ENCODE data around the gene FAM9A.
A peak's percentile ranks its signal among the peaks of the same experiment; 100 is the strongest.

Gene FAM9A

GRCh38 chrX:8823698-8824097, 22.5 kb upstream of the FAM9A start:
- Histone ChIP-seq H3K9me3 (ENCODE audit: control extremely low read depth in 1 of 5, control insufficient read depth in 4 of 5, insufficient read depth in 2 of 5, low read depth in 1 of 5, low read length in 4 of 5) (no peaks in the 10 kb centered on the region), H3K36me3 (ENCODE audit: control insufficient read depth in 4 of 4, insufficient read depth in 4 of 4, low read length in 3 of 4) (no peaks in the 10 kb centered on the region), H3K27ac (ENCODE audit: insufficient read depth in 1 of 2, low read depth in 1 of 2, low read length in 2 of 2, poor library complexity in 1 of 2, severe bottlenecking in 2 of 2) (no peak overlapping the region), H3K27me3 (replicated peaks in 2 of 5; ENCODE audit: control insufficient read depth in 4 of 5, insufficient read depth in 5 of 5, low read length in 4 of 5) (peaks cover 0 to 4% (median 0%) of the 10 kb centered on the region in 5 experiments), H3K4me3 (ENCODE audit: control insufficient read depth in 1 of 7, extremely low read depth in 1 of 7, insufficient read depth in 4 of 7, low read depth in 2 of 7, low read length in 6 of 7) (no peak overlapping the region), H3K4me1 (ENCODE audit: control extremely low read depth in 1 of 4, control insufficient read depth in 4 of 4, insufficient read depth in 4 of 4, low read length in 3 of 4) (no peaks in the 10 kb centered on the region)
- WGBS (ENCODE audit: insufficient coverage) = no CpG with 5 or more reads among the region's 1 CpG
- POLR2A ChIA-PET = no interaction called here
- DNase-seq = no peak
- CTCF ChIA-PET = no interaction called here

DNA sequence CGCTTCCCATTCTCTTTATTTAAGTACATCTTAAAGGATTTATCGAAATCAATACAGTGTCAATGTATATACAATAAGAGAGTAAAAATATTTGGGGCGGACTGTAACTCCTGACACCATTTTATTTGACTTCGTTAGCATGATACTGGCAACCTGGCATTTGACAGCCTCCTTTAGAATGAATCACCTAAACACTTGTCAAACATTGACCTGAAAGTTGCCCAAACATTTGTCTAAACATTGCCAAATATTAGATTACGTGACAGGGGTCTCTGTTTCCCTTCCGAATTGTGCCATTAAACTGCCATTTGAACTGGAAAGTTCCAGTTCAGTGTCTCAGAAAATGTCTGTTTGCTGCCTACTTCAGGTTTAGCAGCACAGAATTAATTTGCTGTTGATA, 20.8 kb upstream of the FAM9A start:
- Histone ChIP-seq H3K36me3 (ENCODE audit: control insufficient read depth in 4 of 4, insufficient read depth in 4 of 4, low read length in 3 of 4) (no peaks in the 10 kb centered on the region), H3K4me1 (ENCODE audit: control extremely low read depth in 1 of 4, control insufficient read depth in 4 of 4, insufficient read depth in 4 of 4, low read length in 3 of 4) (no peaks in the 10 kb centered on the region), H3K4me3 (ENCODE audit: control insufficient read depth in 1 of 7, extremely low read depth in 1 of 7, insufficient read depth in 4 of 7, low read depth in 2 of 7, low read length in 6 of 7) (no peak overlapping the region), H3K9me3 (ENCODE audit: control extremely low read depth in 1 of 5, control insufficient read depth in 4 of 5, insufficient read depth in 2 of 5, low read depth in 1 of 5, low read length in 4 of 5) (no peaks in the 10 kb centered on the region), H3K27ac (ENCODE audit: insufficient read depth in 1 of 2, low read depth in 1 of 2, low read length in 2 of 2, poor library complexity in 1 of 2, severe bottlenecking in 2 of 2) (no peak overlapping the region), H3K27me3 (replicated peaks in 2 of 5; ENCODE audit: control insufficient read depth in 4 of 5, insufficient read depth in 5 of 5, low read length in 4 of 5) (peaks cover 0 to 4% (median 0%) of the 10 kb centered on the region in 5 experiments)
- 94% methylated on average over 4 of the region's 6 CpGs for WGBS (ENCODE audit: insufficient coverage)
- POLR2A ChIA-PET = no interaction called here
- no peak for DNase-seq
- CTCF ChIA-PET = no interaction called here

DNA sequence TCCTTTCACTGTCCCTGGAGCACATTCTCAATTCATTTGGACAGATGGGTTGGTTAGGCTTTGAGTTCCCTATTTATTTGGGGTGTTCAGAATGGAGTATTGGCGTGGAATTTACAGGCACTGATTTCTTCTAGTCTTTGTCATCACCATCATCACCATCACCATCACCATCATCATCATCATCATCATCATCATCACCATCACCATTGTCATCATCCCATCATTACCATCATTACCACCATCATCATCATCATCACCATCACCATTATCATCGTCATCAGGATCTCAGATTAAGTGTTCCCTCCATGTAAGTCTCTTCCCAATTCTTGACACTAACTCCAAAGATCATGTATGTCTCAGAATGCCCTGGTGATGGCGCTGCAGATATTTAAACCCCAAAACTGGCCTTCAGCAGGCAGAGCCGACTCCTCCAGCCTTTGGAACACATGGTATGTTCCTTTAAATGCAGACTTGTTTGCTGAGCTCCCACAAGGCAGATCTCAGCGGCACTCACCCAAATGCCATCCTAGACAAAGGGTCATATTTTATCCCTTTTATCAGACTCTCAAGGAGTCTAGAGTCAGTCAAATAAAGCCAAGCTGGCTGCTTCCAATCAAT, 19.8 kb upstream of the FAM9A start:
- no peak overlapping the region for H3K4me3 ChIP-seq (ENCODE audit: control insufficient read depth in 1 of 7, extremely low read depth in 1 of 7, insufficient read depth in 4 of 7, low read depth in 2 of 7, low read length in 6 of 7)
- no peaks in the 10 kb centered on the region for H3K9me3 ChIP-seq (ENCODE audit: control extremely low read depth in 1 of 5, control insufficient read depth in 4 of 5, insufficient read depth in 2 of 5, low read depth in 1 of 5, low read length in 4 of 5)
- no peaks in the 10 kb centered on the region for H3K36me3 ChIP-seq (ENCODE audit: control insufficient read depth in 4 of 4, insufficient read depth in 4 of 4, low read length in 3 of 4)
- CTCF ChIA-PET = no interaction called here
- no peak overlapping the region for H3K27ac ChIP-seq (ENCODE audit: insufficient read depth in 1 of 2, low read depth in 1 of 2, low read length in 2 of 2, poor library complexity in 1 of 2, severe bottlenecking in 2 of 2)
- no peaks in the 10 kb centered on the region for H3K4me1 ChIP-seq (ENCODE audit: control extremely low read depth in 1 of 4, control insufficient read depth in 4 of 4, insufficient read depth in 4 of 4, low read length in 3 of 4)
- POLR2A ChIA-PET = no interaction called here
- peaks cover 0 to 4% (median 0%) of the 10 kb centered on the region in 5 experiments for H3K27me3 ChIP-seq (replicated peaks in 2 of 5; ENCODE audit: control insufficient read depth in 4 of 5, insufficient read depth in 5 of 5, low read length in 4 of 5)
- DNase-seq = no peak
- WGBS (ENCODE audit: insufficient coverage) = 33% methylated on average over 4 of the region's 5 CpGs

GRCh38 chrX:8815460-8816065, 14.4 kb upstream of the FAM9A start:
- H3K4me1 ChIP-seq (ENCODE audit: control extremely low read depth in 1 of 4, control insufficient read depth in 4 of 4, insufficient read depth in 4 of 4, low read length in 3 of 4) = no peaks in the 10 kb centered on the region
- H3K36me3 ChIP-seq (ENCODE audit: control insufficient read depth in 4 of 4, insufficient read depth in 4 of 4, low read length in 3 of 4) = no peaks in the 10 kb centered on the region
- H3K27ac ChIP-seq (ENCODE audit: insufficient read depth in 1 of 2, low read depth in 1 of 2, low read length in 2 of 2, poor library complexity in 1 of 2, severe bottlenecking in 2 of 2) = no peak overlapping the region
- ChIA-PET POLR2A (no interaction called here), CTCF (interaction anchor here (0.8 to 1.8 kb wide), 6 partner anchors 64 to 895 kb away, joined by 3 to 6 read pairs (median 4); no protein-coding TSS in a partner anchor)
- H3K9me3 ChIP-seq (ENCODE audit: control extremely low read depth in 1 of 5, control insufficient read depth in 4 of 5, insufficient read depth in 2 of 5, low read depth in 1 of 5, low read length in 4 of 5) = no peaks in the 10 kb centered on the region
- H3K27me3 ChIP-seq (replicated peaks in 2 of 5; ENCODE audit: control insufficient read depth in 4 of 5, insufficient read depth in 5 of 5, low read length in 4 of 5) = peaks cover 0 to 1% (median 0%) of the 10 kb centered on the region in 5 experiments
- peak; percentile 24 to 63 (median 50) for DNase-seq
- no peak overlapping the region for H3K4me3 ChIP-seq (ENCODE audit: control insufficient read depth in 1 of 7, extremely low read depth in 1 of 7, insufficient read depth in 4 of 7, low read depth in 2 of 7, low read length in 6 of 7)

- no peak overlapping the region for H3K27ac ChIP-seq (ENCODE audit: insufficient read depth in 1 of 2, low read depth in 1 of 2, low read length in 2 of 2, poor library complexity in 1 of 2, severe bottlenecking in 2 of 2)
- no peaks in the 10 kb centered on the region for H3K9me3 ChIP-seq (ENCODE audit: control extremely low read depth in 1 of 5, control insufficient read depth in 4 of 5, insufficient read depth in 2 of 5, low read depth in 1 of 5, low read length in 4 of 5)
- no peaks in the 10 kb centered on the region for H3K4me1 ChIP-seq (ENCODE audit: control extremely low read depth in 1 of 4, control insufficient read depth in 4 of 4, insufficient read depth in 4 of 4, low read length in 3 of 4)
- ChIA-PET POLR2A (no interaction called here), CTCF (interaction anchor here (0.9 kb wide), 1 partner anchor 62 kb away, joined by 3 read pairs; no protein-coding TSS in a partner anchor)
- no peak for DNase-seq
- no peaks in the 10 kb centered on the region for H3K36me3 ChIP-seq (ENCODE audit: control insufficient read depth in 4 of 4, insufficient read depth in 4 of 4, low read length in 3 of 4)
- 75% methylated on average over 1 of the region's 2 CpGs for WGBS (ENCODE audit: insufficient coverage)
- no peaks in the 10 kb centered on the region for H3K27me3 ChIP-seq (replicated peaks in 2 of 5; ENCODE audit: control insufficient read depth in 4 of 5, insufficient read depth in 5 of 5, low read length in 4 of 5)
- H3K4me3 ChIP-seq (ENCODE audit: control insufficient read depth in 1 of 7, extremely low read depth in 1 of 7, insufficient read depth in 4 of 7, low read depth in 2 of 7, low read length in 6 of 7) = no peak overlapping the region
Measured at GRCh38 chrX:8813036-8813435, 11.9 kb upstream of the FAM9A start.

GRCh38 chrX:8811611-8812010, 10.4 kb upstream of the FAM9A start:
- Histone ChIP-seq H3K36me3 (ENCODE audit: control insufficient read depth in 4 of 4, insufficient read depth in 4 of 4, low read length in 3 of 4) (no peaks in the 10 kb centered on the region), H3K9me3 (ENCODE audit: control extremely low read depth in 1 of 5, control insufficient read depth in 4 of 5, insufficient read depth in 2 of 5, low read depth in 1 of 5, low read length in 4 of 5) (no peaks in the 10 kb centered on the region), H3K4me3 (ENCODE audit: control insufficient read depth in 1 of 7, extremely low read depth in 1 of 7, insufficient read depth in 4 of 7, low read depth in 2 of 7, low read length in 6 of 7) (no peak overlapping the region), H3K4me1 (ENCODE audit: control extremely low read depth in 1 of 4, control insufficient read depth in 4 of 4, insufficient read depth in 4 of 4, low read length in 3 of 4) (no peaks in the 10 kb centered on the region), H3K27ac (ENCODE audit: insufficient read depth in 1 of 2, low read depth in 1 of 2, low read length in 2 of 2, poor library complexity in 1 of 2, severe bottlenecking in 2 of 2) (no peak overlapping the region), H3K27me3 (replicated peaks in 2 of 5; ENCODE audit: control insufficient read depth in 4 of 5, insufficient read depth in 5 of 5, low read length in 4 of 5) (peaks cover 0 to 2% (median 0%) of the 10 kb centered on the region in 5 experiments)
- DNase-seq = no peak
- ChIA-PET CTCF (interaction anchor here (1.0 to 1.6 kb wide), 3 partner anchors 68 to 927 kb away, joined by 3 read pairs; no protein-coding TSS in a partner anchor), POLR2A (no interaction called here)
- WGBS (ENCODE audit: insufficient coverage) = 60% methylated on average over 1 of the region's 3 CpGs

GRCh38 chrX:8808661-8809060, 7.5 kb upstream of the FAM9A start:
- Histone ChIP-seq H3K9me3 (ENCODE audit: control extremely low read depth in 1 of 5, control insufficient read depth in 4 of 5, insufficient read depth in 2 of 5, low read depth in 1 of 5, low read length in 4 of 5) (no peaks in the 10 kb centered on the region), H3K4me3 (ENCODE audit: control insufficient read depth in 1 of 7, extremely low read depth in 1 of 7, insufficient read depth in 4 of 7, low read depth in 2 of 7, low read length in 6 of 7) (no peak overlapping the region), H3K27ac (ENCODE audit: insufficient read depth in 1 of 2, low read depth in 1 of 2, low read length in 2 of 2, poor library complexity in 1 of 2, severe bottlenecking in 2 of 2) (no peak overlapping the region), H3K36me3 (ENCODE audit: control insufficient read depth in 4 of 4, insufficient read depth in 4 of 4, low read length in 3 of 4) (no peaks in the 10 kb centered on the region), H3K4me1 (ENCODE audit: control extremely low read depth in 1 of 4, control insufficient read depth in 4 of 4, insufficient read depth in 4 of 4, low read length in 3 of 4) (no peaks in the 10 kb centered on the region), H3K27me3 (replicated peaks in 2 of 5; ENCODE audit: control insufficient read depth in 4 of 5, insufficient read depth in 5 of 5, low read length in 4 of 5) (peaks cover 0 to 2% (median 0%) of the 10 kb centered on the region in 5 experiments)
- ChIA-PET CTCF (no interaction called here), POLR2A (no interaction called here)
- DNase-seq = no peak

All from common myeloid progenitor, CD34-positive (primary cell).